ENCODE results near the gene DERL3.
"Not testable (repeated sequence)": the region's sequence is repeated elsewhere in the genome, so short reads cannot be mapped to it uniquely, and the experiment has no call there.

The DERL3 gene

GRCh38 chr22:23838681-23839468 lies at the start of gene DERL3:
DERL3 (minus strand) TSS chr22:23839006; CDS start chr22:23838987, 19 bp downstream.
- DNase-seq = peak; percentile 91

DNA sequence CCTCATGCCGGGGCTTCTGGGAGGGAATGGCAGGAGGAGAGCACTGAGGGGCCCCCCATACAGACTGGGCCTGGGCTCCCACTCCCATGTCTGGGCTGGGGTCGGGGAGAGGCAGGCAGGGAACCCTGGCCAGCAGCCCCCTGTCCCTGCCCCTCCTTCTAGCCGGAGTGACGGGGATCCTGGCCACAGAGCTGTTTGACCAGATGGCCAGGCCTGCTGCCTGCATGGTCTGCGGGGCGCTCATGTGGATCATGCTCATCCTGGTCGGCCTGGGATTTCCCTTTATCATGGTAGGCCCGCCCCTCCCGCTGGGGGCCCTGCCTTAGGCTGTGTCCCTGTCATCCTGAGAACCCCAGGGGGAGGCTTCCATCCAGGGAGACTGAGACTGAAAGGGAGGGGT lies 45.3 kb upstream of the DERL3 start:
- no peak for DNase-seq

DNA sequence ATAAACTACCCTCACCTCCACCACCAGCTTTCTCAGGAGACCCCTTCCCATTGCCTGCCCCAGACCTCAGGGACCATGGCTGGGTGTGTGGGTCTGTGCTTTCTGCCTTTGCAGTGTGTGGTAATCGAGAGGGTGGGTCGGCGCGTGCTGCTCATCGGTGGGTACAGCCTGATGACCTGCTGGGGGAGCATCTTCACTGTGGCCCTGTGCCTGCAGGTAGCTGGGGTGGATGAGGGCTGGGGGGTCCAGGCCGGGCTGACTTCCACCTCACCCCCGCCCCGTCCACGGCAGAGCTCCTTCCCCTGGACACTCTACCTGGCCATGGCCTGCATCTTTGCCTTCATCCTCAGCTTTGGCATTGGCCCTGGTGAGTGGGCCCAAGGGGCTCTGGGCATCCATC lies 44.9 kb upstream of the DERL3 start:
- no peak for DNase-seq

- DNase-seq = no peak
Measured at GRCh38 chr22:23882370-23882769, 43.6 kb upstream of the DERL3 start.

- DNase-seq = no peak
Measured at GRCh38 chr22:23878219-23878618, 39.4 kb upstream of the DERL3 start.

DNA sequence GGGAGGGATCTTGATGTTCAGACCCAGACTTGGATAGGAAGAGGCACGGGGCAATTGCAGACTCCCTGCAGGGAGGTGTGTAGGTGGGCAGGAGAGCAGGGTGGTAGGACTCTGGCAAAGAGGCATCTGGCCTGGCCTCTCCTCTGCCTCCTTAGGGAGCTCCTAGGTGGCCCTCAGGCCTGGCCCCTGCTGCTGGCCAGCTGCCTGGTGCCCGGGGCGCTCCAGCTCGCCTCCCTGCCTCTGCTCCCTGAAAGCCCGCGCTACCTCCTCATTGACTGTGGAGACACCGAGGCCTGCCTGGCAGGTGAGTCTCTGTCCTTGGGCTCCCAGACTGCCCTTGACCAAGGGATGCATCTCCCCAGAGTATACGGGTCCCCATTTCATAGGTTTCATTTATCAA lies 38.8 kb upstream of the DERL3 start:
- no peak for DNase-seq

DNA sequence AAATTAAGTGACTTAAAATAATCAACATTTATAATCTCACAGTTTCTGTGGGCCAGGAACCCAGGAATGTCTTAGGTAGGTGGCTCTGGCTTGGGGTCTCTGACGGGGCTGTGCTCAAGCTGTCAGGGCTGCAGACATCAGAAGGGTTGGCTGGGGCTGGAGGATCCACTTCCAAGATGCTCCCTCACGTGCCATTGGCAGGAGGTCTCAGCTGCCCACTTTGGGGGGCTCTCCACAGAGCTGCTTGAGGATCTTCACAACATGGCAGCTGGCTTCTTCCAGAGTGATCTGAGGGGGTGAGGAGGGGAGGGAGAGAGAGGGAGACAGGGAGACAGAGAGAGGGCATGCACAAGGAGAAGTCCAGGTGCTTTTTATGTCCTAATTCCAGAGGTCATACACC lies 37.0 kb upstream of the DERL3 start:
- DNase-seq = no peak

DNA sequence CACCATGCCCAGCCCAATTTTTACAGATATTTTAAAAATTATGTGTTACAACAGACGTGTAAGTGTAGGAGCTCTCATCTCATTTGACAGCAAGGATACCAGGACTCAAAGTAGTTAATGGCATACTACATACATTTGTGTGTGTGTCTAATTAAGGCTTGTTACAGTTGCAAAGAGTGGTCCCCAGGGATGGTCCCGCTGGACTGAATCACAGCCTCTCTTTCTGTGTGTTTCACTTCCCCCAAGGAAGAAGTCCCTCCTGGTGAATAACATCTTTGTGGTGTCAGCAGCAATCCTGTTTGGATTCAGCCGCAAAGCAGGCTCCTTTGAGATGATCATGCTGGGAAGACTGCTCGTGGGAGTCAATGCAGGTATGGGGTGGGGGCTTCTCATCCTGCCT lies 36.1 kb upstream of the DERL3 start:
- no peak for DNase-seq

DNA sequence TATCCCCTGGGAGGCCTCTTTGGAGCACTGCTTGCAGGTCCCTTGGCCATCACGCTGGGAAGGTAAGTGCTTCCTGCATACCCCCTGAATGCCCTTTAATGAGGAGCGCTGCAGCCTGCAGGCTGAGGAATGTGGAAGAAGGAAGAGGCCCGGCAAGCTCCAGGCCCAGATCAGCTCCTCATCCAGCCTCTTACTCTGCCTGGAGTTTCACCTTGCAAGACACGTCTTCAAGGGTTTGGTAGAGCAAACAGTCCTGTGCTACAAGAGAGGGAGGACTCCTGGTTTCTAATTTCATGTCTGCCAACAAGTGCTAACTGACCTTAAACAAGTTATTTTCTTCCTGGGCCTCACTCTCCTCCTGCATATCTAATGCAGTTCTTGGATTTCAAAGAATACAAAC lies 29.8 kb upstream of the DERL3 start:
- DNase-seq = no peak

- DNase-seq = not testable (repeated sequence)
Measured at GRCh38 chr22:23864499-23865154, 25.8 kb upstream of the DERL3 start.

GRCh38 chr22:23862103-23862502 lies 23.3 kb upstream of the DERL3 start:
- peak; percentile 10 for DNase-seq

DNA sequence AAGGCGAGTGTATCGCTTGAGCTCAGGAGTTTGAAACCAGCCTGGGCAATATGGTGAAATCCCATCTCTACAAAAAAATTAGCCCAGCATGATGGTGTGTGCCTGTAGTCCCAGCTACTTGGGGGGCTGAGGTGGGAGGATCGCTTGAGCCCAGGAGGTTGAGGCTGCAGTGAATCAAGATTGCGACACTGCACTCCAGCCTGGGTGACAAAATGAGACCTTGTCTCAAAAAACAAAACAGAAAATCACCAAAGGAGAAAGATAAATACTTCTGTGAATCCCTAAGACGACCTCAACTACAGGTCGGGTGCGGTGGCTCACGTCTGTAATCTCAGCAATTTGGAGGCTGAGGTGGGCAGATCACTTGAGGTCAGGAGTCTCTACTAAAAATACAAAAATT lies 21.4 kb upstream of the DERL3 start:
- not testable (repeated sequence) for DNase-seq

GRCh38 chr22:23859201-23859600 lies 20.4 kb upstream of the DERL3 start:
- DNase-seq = no peak

- no peak for DNase-seq
Measured at GRCh38 chr22:23858484-23858815, 19.6 kb upstream of the DERL3 start.

DNA sequence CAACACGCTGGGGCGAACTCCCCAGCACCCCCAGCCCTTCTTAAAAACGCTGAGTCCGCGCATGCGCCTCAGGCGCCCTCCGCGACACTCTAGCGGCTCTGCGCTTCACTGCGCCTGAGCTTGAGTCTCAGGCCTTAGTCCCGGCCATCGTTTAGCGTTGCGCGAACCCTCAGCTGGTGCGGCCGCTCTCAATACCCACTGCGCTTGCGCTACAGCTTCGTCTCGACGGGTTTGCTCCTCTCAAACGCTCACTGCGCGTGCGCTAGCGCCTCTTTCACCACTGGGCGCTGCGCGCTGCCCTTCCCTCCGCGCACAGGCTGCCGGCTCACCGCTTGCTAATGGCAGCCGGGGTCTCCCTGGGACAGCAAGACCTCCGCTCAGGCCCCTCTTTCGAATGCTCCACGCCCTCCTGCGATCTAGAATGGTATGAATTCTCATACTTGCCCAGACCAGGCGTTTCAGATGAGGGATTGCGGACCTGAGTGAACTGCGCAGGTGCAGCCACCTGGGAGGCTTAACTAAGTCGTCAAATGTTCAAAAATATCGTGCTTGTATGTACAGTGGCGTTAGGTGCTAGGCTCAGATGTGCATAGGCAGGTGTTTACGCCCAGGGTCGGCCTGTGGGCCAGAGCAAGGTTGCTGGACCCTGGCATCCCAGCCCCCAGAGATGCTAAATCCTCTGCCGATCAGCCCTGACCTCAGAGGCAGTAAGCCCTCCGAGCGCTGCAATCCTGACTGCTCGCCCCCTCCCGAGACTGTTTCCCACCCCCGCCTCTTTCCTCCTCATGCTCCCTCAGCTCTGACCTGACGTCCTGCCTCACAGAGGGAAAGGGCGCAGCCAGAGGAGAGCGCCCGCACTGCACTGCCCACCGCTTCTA lies 19.0 kb upstream of the DERL3 start, which contains the start of gene SLC2A11:
Gene SLC2A11 (plus strand): TSS at position 270 of the 878 bp plus-strand sequence. CDS start 125 bp downstream, at position 395.
- DNase-seq = peak; percentile 87

- DNase-seq = no peak
Measured at GRCh38 chr22:23856721-23857605, 18.2 kb upstream of the DERL3 start.

- DNase-seq = no peak
Measured at GRCh38 chr22:23850136-23850611, 11.4 kb upstream of the DERL3 start.

- peak; percentile 35 for DNase-seq
Measured at GRCh38 chr22:23849009-23850006, 10.5 kb upstream of the DERL3 start.

- DNase-seq = no peak
Measured at GRCh38 chr22:23847991-23848864, 9.4 kb upstream of the DERL3 start.
